Astrocyte (in vitro differentiated cells and primary cell): ENCODE data around the gene CELF2.

ENCODE experiments used
- EZH2 ChIP-seq: IDR thresholded peaks from 2 replicates; pipeline ENCODE4 v1.6.1; 2012; ENCODE audit warnings: mild to moderate bottlenecking, low read length, inconsistent platforms; ENCODE audit not compliant: insufficient read depth
- TF ChIP-seq, protein P1 (sequence below): IDR thresholded peaks from 2 replicates; pipeline ENCODE4 v1.5.1; 2011; ENCODE audit warnings: low read depth, mild to moderate bottlenecking, inconsistent platforms, low read length, moderate library complexity; ENCODE audit not compliant: insufficient read depth

DNA sequence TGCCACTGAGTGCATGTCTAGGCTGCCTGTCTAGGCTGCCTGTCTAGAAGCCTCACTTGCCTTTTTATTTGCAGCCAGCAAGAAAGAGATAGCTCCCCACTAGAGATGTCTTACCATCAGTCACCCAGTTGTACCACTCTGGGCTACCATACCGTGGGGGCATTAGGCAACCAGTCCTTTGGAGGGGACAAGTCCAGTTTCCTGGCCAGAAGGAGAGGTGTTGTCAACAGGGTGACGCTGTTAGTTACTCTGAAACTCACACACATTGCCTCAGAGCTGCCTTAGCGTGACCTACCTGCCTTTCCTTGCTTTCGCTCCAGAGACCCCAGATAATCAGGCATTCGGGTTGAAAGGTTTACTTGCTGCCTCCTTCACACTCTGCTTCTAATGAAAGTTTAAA lies 155.4 kb downstream of the CELF2 start:
- TF ChIP-seq, protein P1, sequence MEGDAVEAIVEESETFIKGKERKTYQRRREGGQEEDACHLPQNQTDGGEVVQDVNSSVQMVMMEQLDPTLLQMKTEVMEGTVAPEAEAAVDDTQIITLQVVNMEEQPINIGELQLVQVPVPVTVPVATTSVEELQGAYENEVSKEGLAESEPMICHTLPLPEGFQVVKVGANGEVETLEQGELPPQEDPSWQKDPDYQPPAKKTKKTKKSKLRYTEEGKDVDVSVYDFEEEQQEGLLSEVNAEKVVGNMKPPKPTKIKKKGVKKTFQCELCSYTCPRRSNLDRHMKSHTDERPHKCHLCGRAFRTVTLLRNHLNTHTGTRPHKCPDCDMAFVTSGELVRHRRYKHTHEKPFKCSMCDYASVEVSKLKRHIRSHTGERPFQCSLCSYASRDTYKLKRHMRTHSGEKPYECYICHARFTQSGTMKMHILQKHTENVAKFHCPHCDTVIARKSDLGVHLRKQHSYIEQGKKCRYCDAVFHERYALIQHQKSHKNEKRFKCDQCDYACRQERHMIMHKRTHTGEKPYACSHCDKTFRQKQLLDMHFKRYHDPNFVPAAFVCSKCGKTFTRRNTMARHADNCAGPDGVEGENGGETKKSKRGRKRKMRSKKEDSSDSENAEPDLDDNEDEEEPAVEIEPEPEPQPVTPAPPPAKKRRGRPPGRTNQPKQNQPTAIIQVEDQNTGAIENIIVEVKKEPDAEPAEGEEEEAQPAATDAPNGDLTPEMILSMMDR: no peak
- TF ChIP-seq EZH2: no peak
